GM23338 (cell line): ENCODE results near the gene NENF. TPM values are rescaled to one million over a fixed set of nuclear protein-coding genes. Genes with fewer than 3 reads are reported as not detected.

ENCODE experiments used
- ATAC-seq: fragments of 200-7000 bp; cut with Tn5 transposase; 3 replicates; pipeline ENCODE4 v1.9.1; 2020
- DNase-seq: peaks from one replicate; pipeline ENCODE4 v3.0.0-alpha.2; 2015; ENCODE audit warnings: low spot score
- H2AFZ ChIP-seq: fragments of 200-600 bp; sonication (generic); 2 replicates; pipeline ENCODE4 v1.8.0; 2016; ENCODE audit warnings: antibody characterized with exemption, mild to moderate bottlenecking, moderate library complexity
- H3F3A ChIP-seq: fragments of 200-600 bp; sonication (generic); replicated peaks from 2 replicates; pipeline ENCODE4 v1.8.0; 2017; ENCODE audit warnings: antibody characterized with exemption, mixed run types, low read depth
- H3K27ac ChIP-seq: fragments of 200-600 bp; sonication (generic); 2 replicates; pipeline ENCODE4 v1.6.1; 2016; ENCODE audit warnings: low read depth
- H3K27me3 ChIP-seq: fragments of 200-600 bp; sonication (generic); 2 replicates; pipeline ENCODE4 v1.8.0; 2016; ENCODE audit warnings: mild to moderate bottlenecking, mixed run types, moderate library complexity; ENCODE audit not compliant: insufficient read depth
- H3K36me3 ChIP-seq: fragments of 200-600 bp; sonication (generic); 2 replicates; pipeline ENCODE4 v1.8.0; 2016; ENCODE audit warnings: mild to moderate bottlenecking; ENCODE audit not compliant: insufficient read depth
- H3K4me1 ChIP-seq: fragments of 200-600 bp; sonication (generic); 2 replicates; pipeline ENCODE4 v1.8.0; 2016; ENCODE audit warnings: mild to moderate bottlenecking, moderate library complexity; ENCODE audit not compliant: insufficient read depth
- H3K4me2 ChIP-seq: fragments of 200-600 bp; sonication (generic); 2 replicates; pipeline ENCODE4 v1.7.1; 2017; ENCODE audit warnings: mixed run types
- H3K4me3 ChIP-seq: fragments of 200-600 bp; sonication (generic); 2 replicates; pipeline ENCODE4 v1.6.1; 2016; ENCODE audit warnings: mixed run types
- H3K79me2 ChIP-seq: fragments of 200-600 bp; sonication (generic); replicated peaks from 2 replicates; pipeline ENCODE4 v1.8.0; 2017; ENCODE audit warnings: mild to moderate bottlenecking; ENCODE audit not compliant: insufficient read depth
- H3K9me2 ChIP-seq: fragments of 200-600 bp; sonication (generic); 2 replicates; pipeline ENCODE4 v1.8.0; 2017; ENCODE audit not compliant: insufficient read depth
- H4K20me1 ChIP-seq: fragments of 200-600 bp; sonication (generic); replicated peaks from 2 replicates; pipeline ENCODE4 v1.8.0; 2017; ENCODE audit warnings: mild to moderate bottlenecking; ENCODE audit not compliant: insufficient read depth
- H3K27ac Mint-ChIP-seq: 2 replicates; pipeline ENCODE4 v1.8.0; 2020; ENCODE audit warnings: inconsistent platforms, mild to moderate bottlenecking, moderate library complexity, mixed read lengths
- H3K27me3 Mint-ChIP-seq: 3 replicates; pipeline ENCODE4 v1.8.0; 2022; ENCODE audit warnings: low read depth, mild to moderate bottlenecking, moderate library complexity, mixed read lengths, inconsistent platforms; ENCODE audit not compliant: insufficient read depth, poor library complexity
- H3K36me3 Mint-ChIP-seq: 3 replicates; pipeline ENCODE4 v1.8.0; 2021; ENCODE audit warnings: low read depth, mild to moderate bottlenecking, inconsistent platforms, moderate library complexity, mixed read lengths
- H3K4me1 Mint-ChIP-seq: 3 replicates; pipeline ENCODE4 v1.8.0; 2020; ENCODE audit warnings: mild to moderate bottlenecking, inconsistent platforms, mixed read lengths
- H3K4me3 Mint-ChIP-seq: 3 replicates; pipeline ENCODE4 v1.8.0; 2021; ENCODE audit warnings: moderate library complexity, mild to moderate bottlenecking, inconsistent platforms, mixed read lengths
- H3K9me3 Mint-ChIP-seq: 3 replicates; pipeline ENCODE4 v1.8.0; 2020; ENCODE audit warnings: moderate library complexity, mild to moderate bottlenecking, inconsistent platforms, mixed read lengths
- CREB1 ChIP-seq: fragments of 250-450 bp; sonication (Bioruptor Pico); IDR thresholded peaks from 2 replicates; pipeline ENCODE4 v1.5.0; 2020; ENCODE audit warnings: low read depth, mild to moderate bottlenecking, moderate library complexity
- EZH2 ChIP-seq: fragments of 200-600 bp; sonication (generic); IDR thresholded peaks from one replicate; pipeline ENCODE4 v1.8.0; 2017; ENCODE audit warnings: antibody characterized with exemption, mild to moderate bottlenecking, low read depth; ENCODE audit not compliant: unreplicated experiment
- EZH2phosphoT487 ChIP-seq: fragments of 200-600 bp; sonication (generic); IDR thresholded peaks from one replicate; pipeline ENCODE4 v1.8.1; 2018; ENCODE audit warnings: antibody characterized with exemption; ENCODE audit not compliant: unreplicated experiment
- JUNB ChIP-seq: IDR thresholded peaks from one replicate; pipeline ENCODE4 v1.6.1; 2016; ENCODE audit warnings: antibody characterized with exemption; ENCODE audit not compliant: unreplicated experiment
- NANOG ChIP-seq: IDR thresholded peaks from 2 replicates; pipeline ENCODE4 v1.6.1; 2016; ENCODE audit warnings: antibody characterized with exemption, borderline replicate concordance
- POLR2AphosphoS5 ChIP-seq: IDR thresholded peaks from 2 replicates; pipeline ENCODE4 v1.6.1; 2016; ENCODE audit warnings: antibody characterized with exemption, low read depth
- STAT1 ChIP-seq: IDR thresholded peaks from one replicate; pipeline ENCODE4 v1.6.1; 2016; ENCODE audit warnings: antibody characterized with exemption; ENCODE audit not compliant: unreplicated experiment
- ZNF114 ChIP-seq: fragments of 250-450 bp; sonication (Bioruptor Pico); IDR thresholded peaks from 2 replicates; pipeline ENCODE4 v1.5.0; 2020; ENCODE audit warnings: mild to moderate bottlenecking, moderate library complexity
- ZNF331 ChIP-seq: fragments of 250-450 bp; sonication (Bioruptor Pico); IDR thresholded peaks from 2 replicates; pipeline ENCODE4 v1.5.0; 2020; ENCODE audit warnings: low read depth, mild to moderate bottlenecking, moderate library complexity
- polyA plus RNA-seq: library from polyadenylated mRNA; unstranded; fragments of >200 nt; fragmentation: Nextera tagmentation; extraction: Ambion mirVana; gene quantifications from 2 replicates; pipeline ENCODE4 v1.2.1, GENCODE V29; 2016
- total RNA-seq: library from RNA; depleted of rRNA; stranded (reverse); fragments of >200 nt; shearing (Covaris generic); gene quantifications from 2 replicates; pipeline ENCODE4 v1.2.3, GENCODE V29; 2014
- TF ChIP-seq, protein P1 (sequence below), 2 experiments: fragments of 200-600 bp in 1 of 2; sonication (generic) in 1 of 2; conservative IDR thresholded peaks; 2 replicates each; pipeline versions ENCODE4 v1.5.1 to v1.6.1; 2016 to 2017; ENCODE audit warnings: antibody characterized with exemption in 2 of 2, low read depth in 2 of 2, mild to moderate bottlenecking in 2 of 2, moderate library complexity in 1 of 2
- TF ChIP-seq, protein P2 (sequence below): IDR thresholded peaks from 2 replicates; pipeline ENCODE4 v1.6.1; 2016; ENCODE audit warnings: antibody characterized with exemption
- TF ChIP-seq, protein P3 (sequence below): IDR thresholded peaks from one replicate; pipeline ENCODE4 v1.6.1; 2018; ENCODE audit warnings: antibody characterized with exemption; ENCODE audit not compliant: unreplicated experiment
- TF ChIP-seq, protein P4 (sequence below): fragments of 250-450 bp; sonication (Bioruptor Pico); IDR thresholded peaks from 2 replicates; pipeline ENCODE4 v1.5.0; 2020; ENCODE audit warnings: mild to moderate bottlenecking, moderate library complexity

The NENF gene
- total and polyA plus RNA-seq, 2 experiments from 2014 or later, result 27.6 to 60.7 TPM

DNA sequence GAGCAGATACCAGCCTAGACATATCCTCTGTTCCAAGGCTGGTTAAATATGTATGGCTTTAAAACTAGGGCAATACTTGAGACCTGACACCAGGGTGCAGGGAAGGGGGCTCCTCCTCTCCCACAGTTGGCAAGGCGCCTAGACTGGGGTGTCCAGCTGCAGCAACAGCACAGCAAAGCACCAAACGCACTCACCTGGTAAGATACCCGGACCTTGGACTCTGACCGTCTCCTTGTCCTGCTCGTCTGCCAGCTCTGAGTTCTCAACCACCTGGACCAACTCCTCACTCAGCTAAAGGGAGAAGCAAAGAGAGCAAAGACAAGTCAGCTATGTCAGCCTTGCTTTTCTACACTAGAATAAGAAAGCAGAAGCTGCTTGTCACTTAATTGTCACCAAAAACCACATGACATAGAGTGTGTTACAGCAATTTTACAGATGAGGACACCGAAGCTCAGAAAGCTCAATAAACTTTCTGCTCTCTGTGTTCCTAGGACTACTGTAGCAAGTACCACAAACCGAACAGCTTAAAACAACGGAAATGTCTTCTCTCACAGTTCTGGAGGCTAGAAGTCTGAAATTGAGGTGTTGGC, 22.4 kb upstream of the NENF start:
- no peak for ATAC-seq
- H3K4me3 Mint-ChIP-seq, result no peak overlapping the region

More for the DNA sequence above, 22.4 kb upstream of the NENF start:
- Histone ChIP-seq H4K20me1 (peaks cover 22% of the 10 kb centered on the region; the same call in 1 of the 2 replicates), H3K27ac (no peak overlapping the region), H3K4me1 (peaks cover 15% of the 10 kb centered on the region), H3K9me2 (no peaks in the 10 kb centered on the region), H3K79me2 (peaks cover 28% of the 10 kb centered on the region), H2AFZ (no peak overlapping the region), H3K36me3 (peaks cover 31% of the 10 kb centered on the region), H3K4me2 (no peak overlapping the region), H3K4me3 (no peak overlapping the region), H3K27me3 (peaks cover 5% of the 10 kb centered on the region), H3F3A (0 out of 2 replicates have a peak, but pooled peaks cover 5% of the 10 kb centered on the region)
- DNase-seq, result no peak
- peaks cover 11% of the 10 kb centered on the region for H3K27me3 Mint-ChIP-seq
- no peaks in the 10 kb centered on the region for H3K9me3 Mint-ChIP-seq
- H3K36me3 Mint-ChIP-seq, result peaks cover 59% of the 10 kb centered on the region
- peaks cover 17% of the 10 kb centered on the region for H3K4me1 Mint-ChIP-seq
- TF ChIP-seq, protein P1, sequence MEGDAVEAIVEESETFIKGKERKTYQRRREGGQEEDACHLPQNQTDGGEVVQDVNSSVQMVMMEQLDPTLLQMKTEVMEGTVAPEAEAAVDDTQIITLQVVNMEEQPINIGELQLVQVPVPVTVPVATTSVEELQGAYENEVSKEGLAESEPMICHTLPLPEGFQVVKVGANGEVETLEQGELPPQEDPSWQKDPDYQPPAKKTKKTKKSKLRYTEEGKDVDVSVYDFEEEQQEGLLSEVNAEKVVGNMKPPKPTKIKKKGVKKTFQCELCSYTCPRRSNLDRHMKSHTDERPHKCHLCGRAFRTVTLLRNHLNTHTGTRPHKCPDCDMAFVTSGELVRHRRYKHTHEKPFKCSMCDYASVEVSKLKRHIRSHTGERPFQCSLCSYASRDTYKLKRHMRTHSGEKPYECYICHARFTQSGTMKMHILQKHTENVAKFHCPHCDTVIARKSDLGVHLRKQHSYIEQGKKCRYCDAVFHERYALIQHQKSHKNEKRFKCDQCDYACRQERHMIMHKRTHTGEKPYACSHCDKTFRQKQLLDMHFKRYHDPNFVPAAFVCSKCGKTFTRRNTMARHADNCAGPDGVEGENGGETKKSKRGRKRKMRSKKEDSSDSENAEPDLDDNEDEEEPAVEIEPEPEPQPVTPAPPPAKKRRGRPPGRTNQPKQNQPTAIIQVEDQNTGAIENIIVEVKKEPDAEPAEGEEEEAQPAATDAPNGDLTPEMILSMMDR (conservative IDR thresholded peaks at IDR 0.05; ENCODE audit: low read depth in 2 of 2), result no peak
- TF ChIP-seq NANOG, result no peak
- no peak for TF ChIP-seq POLR2AphosphoS5
- no peak for TF ChIP-seq CREB1 (CRISPR knock-in tag)
- TF ChIP-seq ZNF114, result no peak
- TF ChIP-seq EZH2, result no peak
- TF ChIP-seq STAT1, result no peak
- TF ChIP-seq, protein P2, sequence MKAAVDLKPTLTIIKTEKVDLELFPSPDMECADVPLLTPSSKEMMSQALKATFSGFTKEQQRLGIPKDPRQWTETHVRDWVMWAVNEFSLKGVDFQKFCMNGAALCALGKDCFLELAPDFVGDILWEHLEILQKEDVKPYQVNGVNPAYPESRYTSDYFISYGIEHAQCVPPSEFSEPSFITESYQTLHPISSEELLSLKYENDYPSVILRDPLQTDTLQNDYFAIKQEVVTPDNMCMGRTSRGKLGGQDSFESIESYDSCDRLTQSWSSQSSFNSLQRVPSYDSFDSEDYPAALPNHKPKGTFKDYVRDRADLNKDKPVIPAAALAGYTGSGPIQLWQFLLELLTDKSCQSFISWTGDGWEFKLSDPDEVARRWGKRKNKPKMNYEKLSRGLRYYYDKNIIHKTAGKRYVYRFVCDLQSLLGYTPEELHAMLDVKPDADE, result no peak
- TF ChIP-seq, protein P3, sequence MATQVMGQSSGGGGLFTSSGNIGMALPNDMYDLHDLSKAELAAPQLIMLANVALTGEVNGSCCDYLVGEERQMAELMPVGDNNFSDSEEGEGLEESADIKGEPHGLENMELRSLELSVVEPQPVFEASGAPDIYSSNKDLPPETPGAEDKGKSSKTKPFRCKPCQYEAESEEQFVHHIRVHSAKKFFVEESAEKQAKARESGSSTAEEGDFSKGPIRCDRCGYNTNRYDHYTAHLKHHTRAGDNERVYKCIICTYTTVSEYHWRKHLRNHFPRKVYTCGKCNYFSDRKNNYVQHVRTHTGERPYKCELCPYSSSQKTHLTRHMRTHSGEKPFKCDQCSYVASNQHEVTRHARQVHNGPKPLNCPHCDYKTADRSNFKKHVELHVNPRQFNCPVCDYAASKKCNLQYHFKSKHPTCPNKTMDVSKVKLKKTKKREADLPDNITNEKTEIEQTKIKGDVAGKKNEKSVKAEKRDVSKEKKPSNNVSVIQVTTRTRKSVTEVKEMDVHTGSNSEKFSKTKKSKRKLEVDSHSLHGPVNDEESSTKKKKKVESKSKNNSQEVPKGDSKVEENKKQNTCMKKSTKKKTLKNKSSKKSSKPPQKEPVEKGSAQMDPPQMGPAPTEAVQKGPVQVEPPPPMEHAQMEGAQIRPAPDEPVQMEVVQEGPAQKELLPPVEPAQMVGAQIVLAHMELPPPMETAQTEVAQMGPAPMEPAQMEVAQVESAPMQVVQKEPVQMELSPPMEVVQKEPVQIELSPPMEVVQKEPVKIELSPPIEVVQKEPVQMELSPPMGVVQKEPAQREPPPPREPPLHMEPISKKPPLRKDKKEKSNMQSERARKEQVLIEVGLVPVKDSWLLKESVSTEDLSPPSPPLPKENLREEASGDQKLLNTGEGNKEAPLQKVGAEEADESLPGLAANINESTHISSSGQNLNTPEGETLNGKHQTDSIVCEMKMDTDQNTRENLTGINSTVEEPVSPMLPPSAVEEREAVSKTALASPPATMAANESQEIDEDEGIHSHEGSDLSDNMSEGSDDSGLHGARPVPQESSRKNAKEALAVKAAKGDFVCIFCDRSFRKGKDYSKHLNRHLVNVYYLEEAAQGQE, result no peak
- TF ChIP-seq, protein P4, sequence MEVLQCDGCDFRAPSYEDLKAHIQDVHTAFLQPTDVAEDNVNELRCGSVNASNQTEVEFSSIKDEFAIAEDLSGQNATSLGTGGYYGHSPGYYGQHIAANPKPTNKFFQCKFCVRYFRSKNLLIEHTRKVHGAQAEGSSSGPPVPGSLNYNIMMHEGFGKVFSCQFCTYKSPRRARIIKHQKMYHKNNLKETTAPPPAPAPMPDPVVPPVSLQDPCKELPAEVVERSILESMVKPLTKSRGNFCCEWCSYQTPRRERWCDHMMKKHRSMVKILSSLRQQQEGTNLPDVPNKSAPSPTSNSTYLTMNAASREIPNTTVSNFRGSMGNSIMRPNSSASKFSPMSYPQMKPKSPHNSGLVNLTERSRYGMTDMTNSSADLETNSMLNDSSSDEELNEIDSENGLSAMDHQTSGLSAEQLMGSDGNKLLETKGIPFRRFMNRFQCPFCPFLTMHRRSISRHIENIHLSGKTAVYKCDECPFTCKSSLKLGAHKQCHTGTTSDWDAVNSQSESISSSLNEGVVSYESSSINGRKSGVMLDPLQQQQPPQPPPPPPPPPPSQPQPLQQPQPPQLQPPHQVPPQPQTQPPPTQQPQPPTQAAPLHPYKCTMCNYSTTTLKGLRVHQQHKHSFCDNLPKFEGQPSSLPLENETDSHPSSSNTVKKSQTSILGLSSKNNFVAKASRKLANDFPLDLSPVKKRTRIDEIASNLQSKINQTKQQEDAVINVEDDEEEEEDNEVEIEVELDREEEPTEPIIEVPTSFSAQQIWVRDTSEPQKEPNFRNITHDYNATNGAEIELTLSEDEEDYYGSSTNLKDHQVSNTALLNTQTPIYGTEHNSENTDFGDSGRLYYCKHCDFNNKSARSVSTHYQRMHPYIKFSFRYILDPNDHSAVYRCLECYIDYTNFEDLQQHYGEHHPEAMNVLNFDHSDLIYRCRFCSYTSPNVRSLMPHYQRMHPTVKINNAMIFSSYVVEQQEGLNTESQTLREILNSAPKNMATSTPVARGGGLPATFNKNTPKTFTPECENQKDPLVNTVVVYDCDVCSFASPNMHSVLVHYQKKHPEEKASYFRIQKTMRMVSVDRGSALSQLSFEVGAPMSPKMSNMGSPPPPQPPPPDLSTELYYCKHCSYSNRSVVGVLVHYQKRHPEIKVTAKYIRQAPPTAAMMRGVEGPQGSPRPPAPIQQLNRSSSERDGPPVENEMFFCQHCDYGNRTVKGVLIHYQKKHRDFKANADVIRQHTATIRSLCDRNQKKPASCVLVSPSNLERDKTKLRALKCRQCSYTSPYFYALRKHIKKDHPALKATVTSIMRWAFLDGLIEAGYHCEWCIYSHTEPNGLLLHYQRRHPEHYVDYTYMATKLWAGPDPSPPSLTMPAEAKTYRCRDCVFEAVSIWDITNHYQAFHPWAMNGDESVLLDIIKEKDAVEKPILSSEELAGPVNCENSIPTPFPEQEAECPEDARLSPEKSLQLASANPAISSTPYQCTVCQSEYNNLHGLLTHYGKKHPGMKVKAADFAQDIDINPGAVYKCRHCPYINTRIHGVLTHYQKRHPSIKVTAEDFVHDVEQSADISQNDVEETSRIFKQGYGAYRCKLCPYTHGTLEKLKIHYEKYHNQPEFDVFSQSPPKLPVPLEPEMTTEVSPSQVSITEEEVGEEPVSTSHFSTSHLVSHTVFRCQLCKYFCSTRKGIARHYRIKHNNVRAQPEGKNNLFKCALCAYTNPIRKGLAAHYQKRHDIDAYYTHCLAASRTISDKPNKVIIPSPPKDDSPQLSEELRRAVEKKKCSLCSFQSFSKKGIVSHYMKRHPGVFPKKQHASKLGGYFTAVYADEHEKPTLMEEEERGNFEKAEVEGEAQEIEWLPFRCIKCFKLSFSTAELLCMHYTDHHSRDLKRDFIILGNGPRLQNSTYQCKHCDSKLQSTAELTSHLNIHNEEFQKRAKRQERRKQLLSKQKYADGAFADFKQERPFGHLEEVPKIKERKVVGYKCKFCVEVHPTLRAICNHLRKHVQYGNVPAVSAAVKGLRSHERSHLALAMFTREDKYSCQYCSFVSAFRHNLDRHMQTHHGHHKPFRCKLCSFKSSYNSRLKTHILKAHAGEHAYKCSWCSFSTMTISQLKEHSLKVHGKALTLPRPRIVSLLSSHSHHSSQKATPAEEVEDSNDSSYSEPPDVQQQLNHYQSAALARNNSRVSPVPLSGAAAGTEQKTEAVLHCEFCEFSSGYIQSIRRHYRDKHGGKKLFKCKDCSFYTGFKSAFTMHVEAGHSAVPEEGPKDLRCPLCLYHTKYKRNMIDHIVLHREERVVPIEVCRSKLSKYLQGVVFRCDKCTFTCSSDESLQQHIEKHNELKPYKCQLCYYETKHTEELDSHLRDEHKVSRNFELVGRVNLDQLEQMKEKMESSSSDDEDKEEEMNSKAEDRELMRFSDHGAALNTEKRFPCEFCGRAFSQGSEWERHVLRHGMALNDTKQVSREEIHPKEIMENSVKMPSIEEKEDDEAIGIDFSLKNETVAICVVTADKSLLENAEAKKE (CRISPR knock-in tag), result no peak
- TF ChIP-seq EZH2phosphoT487, result no peak
- no peak for TF ChIP-seq JUNB
- no peak for TF ChIP-seq ZNF331 (CRISPR knock-in tag)
- no peak overlapping the region for H3K27ac Mint-ChIP-seq
